ENCODE results near the gene NFKB2.

- no peak for TF ChIP-seq CTCF (IDR thresholded peaks at IDR 0.05)
- TF ChIP-seq POLR2A (IDR thresholded peaks at IDR 0.05), result no peak
These were observed 40.8 kb downstream of the NFKB2 start for GRCh38 chr10:102436312-102436711.
